ENCODE measurements around the gene DHX57.

Gene DHX57

DNA sequence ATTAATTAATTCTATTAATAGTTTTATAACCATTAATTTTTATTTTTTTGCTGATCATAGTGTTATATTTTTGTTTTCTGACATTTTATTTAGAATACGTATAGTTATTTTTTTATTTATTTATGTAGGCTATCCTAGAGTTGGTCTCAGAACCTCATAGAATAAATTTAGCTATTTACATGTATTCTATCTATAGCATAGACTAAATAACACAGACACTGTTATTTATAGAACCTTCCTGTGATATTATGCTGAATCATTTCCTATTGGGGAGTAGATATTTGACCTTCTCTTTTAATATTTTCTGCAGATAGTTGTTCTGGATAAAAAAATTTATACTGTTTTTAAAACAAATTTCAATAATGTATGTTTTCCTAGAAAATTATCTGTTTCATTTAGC is 34.1 kb upstream of the DHX57 start:
- H3K4me2 ChIP-seq (ENCODE audit: low read depth, low read length, poor library complexity, severe bottlenecking): no peak overlapping the region

GRCh38 chr2:38907743-38908562 is 32.2 kb upstream of the DHX57 start:
- Histone ChIP-seq H3K79me2 (ENCODE audit: insufficient read depth, low read length) (no peaks in the 10 kb centered on the region), H3K4me2 (ENCODE audit: low read depth, low read length, poor library complexity, severe bottlenecking) (no peak overlapping the region), H3K4me3 (ENCODE audit: insufficient read depth, low read length, poor library complexity, severe bottlenecking) (no peak overlapping the region), H3F3A (ENCODE audit: insufficient read depth) (no peaks in the 10 kb centered on the region), H3K27me3 (ENCODE audit: low read length) (no peaks in the 10 kb centered on the region), H3K9me2 (replicated peaks; ENCODE audit: insufficient read depth, low read length) (no peaks in the 10 kb centered on the region), H3K9me3 (ENCODE audit: insufficient read depth, low read length) (no peaks in the 10 kb centered on the region), H2AFZ (ENCODE audit: low read depth, low read length, severe bottlenecking) (no peak overlapping the region), H3K36me3 (ENCODE audit: low read length) (no peaks in the 10 kb centered on the region), H4K20me1 (ENCODE audit: low read depth, low read length) (no peaks in the 10 kb centered on the region), H3K9ac (ENCODE audit: low read length) (no peak overlapping the region), H3K27ac (ENCODE audit: low read depth, low read length) (no peak overlapping the region)
- no peak for TF ChIP-seq EZH2phosphoT487 (conservative IDR thresholded peaks at IDR 0.05; ENCODE audit: low read length)
- TF ChIP-seq, protein P1, sequence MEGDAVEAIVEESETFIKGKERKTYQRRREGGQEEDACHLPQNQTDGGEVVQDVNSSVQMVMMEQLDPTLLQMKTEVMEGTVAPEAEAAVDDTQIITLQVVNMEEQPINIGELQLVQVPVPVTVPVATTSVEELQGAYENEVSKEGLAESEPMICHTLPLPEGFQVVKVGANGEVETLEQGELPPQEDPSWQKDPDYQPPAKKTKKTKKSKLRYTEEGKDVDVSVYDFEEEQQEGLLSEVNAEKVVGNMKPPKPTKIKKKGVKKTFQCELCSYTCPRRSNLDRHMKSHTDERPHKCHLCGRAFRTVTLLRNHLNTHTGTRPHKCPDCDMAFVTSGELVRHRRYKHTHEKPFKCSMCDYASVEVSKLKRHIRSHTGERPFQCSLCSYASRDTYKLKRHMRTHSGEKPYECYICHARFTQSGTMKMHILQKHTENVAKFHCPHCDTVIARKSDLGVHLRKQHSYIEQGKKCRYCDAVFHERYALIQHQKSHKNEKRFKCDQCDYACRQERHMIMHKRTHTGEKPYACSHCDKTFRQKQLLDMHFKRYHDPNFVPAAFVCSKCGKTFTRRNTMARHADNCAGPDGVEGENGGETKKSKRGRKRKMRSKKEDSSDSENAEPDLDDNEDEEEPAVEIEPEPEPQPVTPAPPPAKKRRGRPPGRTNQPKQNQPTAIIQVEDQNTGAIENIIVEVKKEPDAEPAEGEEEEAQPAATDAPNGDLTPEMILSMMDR (IDR thresholded peaks at IDR 0.05; ENCODE audit: insufficient read depth, low read length, poor library complexity, severe bottlenecking): no peak

More for the DNA sequence above, 34.1 kb upstream of the DHX57 start:
- H3K36me3 ChIP-seq (ENCODE audit: low read length): no peaks in the 10 kb centered on the region
- H4K20me1 ChIP-seq (ENCODE audit: low read depth, low read length): no peaks in the 10 kb centered on the region
- H3K27ac ChIP-seq (ENCODE audit: low read depth, low read length): no peak overlapping the region
- no peaks in the 10 kb centered on the region for H3K9me2 ChIP-seq (replicated peaks; ENCODE audit: insufficient read depth, low read length)
- no peaks in the 10 kb centered on the region for H3F3A ChIP-seq (ENCODE audit: insufficient read depth)
- TF ChIP-seq EZH2phosphoT487 (conservative IDR thresholded peaks at IDR 0.05; ENCODE audit: low read length): no peak
- TF ChIP-seq, protein P1 (IDR thresholded peaks at IDR 0.05; ENCODE audit: insufficient read depth, low read length, poor library complexity, severe bottlenecking): no peak
- no peaks in the 10 kb centered on the region for H3K79me2 ChIP-seq (ENCODE audit: insufficient read depth, low read length)
- no peaks in the 10 kb centered on the region for H3K9me3 ChIP-seq (ENCODE audit: insufficient read depth, low read length)
- no peaks in the 10 kb centered on the region for H3K27me3 ChIP-seq (ENCODE audit: low read length)
- no peak overlapping the region for H3K4me3 ChIP-seq (ENCODE audit: insufficient read depth, low read length, poor library complexity, severe bottlenecking)
- H3K9ac ChIP-seq (ENCODE audit: low read length): no peak overlapping the region
- H2AFZ ChIP-seq (ENCODE audit: low read depth, low read length, severe bottlenecking): no peak overlapping the region

- no peaks in the 10 kb centered on the region for H3K9me3 ChIP-seq (ENCODE audit: insufficient read depth, low read length)
- no peaks in the 10 kb centered on the region for H3K9me2 ChIP-seq (replicated peaks; ENCODE audit: insufficient read depth, low read length)
- no peaks in the 10 kb centered on the region for H3K27me3 ChIP-seq (ENCODE audit: low read length)
- no peak overlapping the region for H3K9ac ChIP-seq (ENCODE audit: low read length)
- no peaks in the 10 kb centered on the region for H3K36me3 ChIP-seq (ENCODE audit: low read length)
- H3K79me2 ChIP-seq (ENCODE audit: insufficient read depth, low read length): no peaks in the 10 kb centered on the region
- no peak overlapping the region for H2AFZ ChIP-seq (ENCODE audit: low read depth, low read length, severe bottlenecking)
- H3K27ac ChIP-seq (ENCODE audit: low read depth, low read length): no peak overlapping the region
- no peak overlapping the region for H3K4me2 ChIP-seq (ENCODE audit: low read depth, low read length, poor library complexity, severe bottlenecking)
- H3F3A ChIP-seq (ENCODE audit: insufficient read depth): no peaks in the 10 kb centered on the region
- H3K4me3 ChIP-seq (ENCODE audit: insufficient read depth, low read length, poor library complexity, severe bottlenecking): no peak overlapping the region
- no peaks in the 10 kb centered on the region for H4K20me1 ChIP-seq (ENCODE audit: low read depth, low read length)
- TF ChIP-seq, protein P1 (IDR thresholded peaks at IDR 0.05; ENCODE audit: insufficient read depth, low read length, poor library complexity, severe bottlenecking): no peak
- no peak for TF ChIP-seq EZH2phosphoT487 (conservative IDR thresholded peaks at IDR 0.05; ENCODE audit: low read length)
Observed at GRCh38 chr2:38907242-38907641, 31.5 kb upstream of the DHX57 start.
